GM19452 (cell line): ENCODE measurements around the gene PHETA1.
"Not testable (repeated sequence)": the region's sequence is repeated elsewhere in the genome, so short reads cannot be mapped to it uniquely, and the experiment has no call there.

Experiments
- ATAC-seq: cut with Tn5 transposase; IDR thresholded peaks from one replicate; pipeline ENCODE4 v1.9.1; 2021; ENCODE audit not compliant: unreplicated experiment

The PHETA1 gene

GRCh38 chr12:111351026-111351425 is 17.9 kb downstream of the PHETA1 start:
- no peak for ATAC-seq

DNA sequence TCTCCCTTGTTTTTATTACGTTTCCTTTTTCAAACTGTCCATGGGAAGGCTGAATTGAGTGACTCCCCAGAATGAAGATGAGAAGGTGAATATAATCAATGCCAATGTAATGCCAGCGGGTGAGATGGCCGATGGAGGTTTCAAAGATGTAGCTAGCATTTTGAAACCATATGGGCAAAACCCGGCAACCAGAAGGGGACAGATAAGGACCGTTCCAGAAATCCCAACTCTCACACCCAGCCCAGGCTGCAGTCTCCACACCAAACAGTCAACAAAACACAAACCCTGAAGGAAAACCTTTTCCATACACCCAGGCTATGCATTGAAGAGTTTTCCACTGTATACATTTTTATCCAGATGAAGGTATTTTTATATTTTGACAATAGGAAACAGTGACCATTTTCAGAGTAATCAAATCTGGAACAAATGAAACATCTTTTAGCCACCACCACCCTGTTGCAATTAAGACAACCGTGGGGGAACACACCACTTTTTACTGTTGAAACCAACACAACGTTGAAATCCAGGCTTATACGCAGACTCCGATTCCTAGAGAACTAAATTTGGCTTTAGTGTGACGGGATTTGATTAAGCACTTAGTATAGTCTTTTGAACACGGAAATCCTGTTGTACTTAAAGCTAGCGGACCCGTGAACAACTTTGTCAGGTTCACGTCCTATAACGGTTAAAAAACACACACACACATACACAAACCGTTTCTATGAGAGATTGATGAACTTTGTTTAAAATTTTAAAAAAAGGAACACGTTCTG is 19.0 kb downstream of the PHETA1 start:
- no peak for ATAC-seq

DNA sequence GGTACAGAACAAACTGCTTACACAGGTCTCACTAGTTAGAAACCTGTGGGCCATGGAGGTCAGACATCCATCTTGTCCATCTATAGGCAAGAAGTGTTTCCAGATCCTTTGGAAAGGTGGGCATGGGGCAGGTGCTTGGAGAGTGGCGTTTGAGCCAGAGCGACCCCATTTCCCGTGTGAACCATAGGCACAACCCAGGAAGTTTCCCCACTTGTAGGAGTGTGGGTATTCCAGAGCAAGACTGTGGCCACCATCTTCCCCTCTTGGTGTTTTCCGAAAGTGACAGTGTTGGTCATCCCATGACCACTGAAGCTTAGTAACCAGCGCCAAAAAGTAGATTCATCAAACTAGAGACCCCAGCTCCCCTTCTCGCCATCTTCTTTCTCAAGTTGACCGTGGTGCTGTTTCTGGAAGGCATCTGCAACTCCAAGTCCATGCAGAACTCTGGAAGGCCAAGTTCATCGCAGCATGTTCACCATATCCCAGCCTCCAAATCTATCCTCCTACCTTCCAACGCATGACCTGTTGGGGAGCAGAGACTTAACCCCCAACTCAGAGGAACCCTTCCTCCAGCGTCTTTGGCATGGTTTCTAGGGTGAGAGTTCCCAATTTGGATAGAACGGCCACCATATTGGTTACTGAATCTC is 19.7 kb downstream of the PHETA1 start:
- no peak for ATAC-seq

DNA sequence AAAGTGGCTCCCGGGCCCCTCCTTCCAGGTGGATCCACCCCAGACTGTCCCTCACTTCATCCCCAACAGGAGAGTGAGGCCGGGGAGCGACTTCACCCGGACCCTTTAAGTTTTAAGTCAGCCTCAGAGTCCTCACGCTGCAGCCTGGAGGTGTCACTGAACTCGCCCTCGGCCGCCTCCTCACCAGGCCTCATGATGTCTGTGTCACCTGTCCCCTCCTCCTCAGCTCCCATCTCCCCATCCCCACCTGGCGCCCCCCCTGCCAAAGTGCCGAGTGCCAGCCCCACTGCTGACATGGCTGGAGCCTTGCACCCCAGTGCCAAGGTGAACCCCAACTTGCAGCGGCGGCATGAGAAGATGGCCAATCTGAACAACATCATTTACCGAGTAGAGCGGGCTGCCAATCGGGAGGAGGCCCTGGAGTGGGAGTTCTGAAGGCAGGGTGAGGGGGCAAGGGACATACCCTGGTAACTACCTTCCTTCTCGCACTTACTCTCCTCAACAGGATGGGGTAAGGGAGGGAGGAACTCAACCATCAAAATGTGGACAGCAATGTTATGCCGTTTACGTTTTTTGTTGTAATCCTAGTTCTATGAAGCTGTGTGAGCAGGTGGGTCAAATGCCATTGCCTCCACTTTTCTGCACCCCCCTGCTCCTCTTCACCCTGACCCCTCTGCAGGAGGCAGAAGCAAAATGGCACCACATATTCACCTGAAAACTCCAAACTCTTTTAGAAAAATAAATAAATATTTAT is 20.8 kb downstream of the PHETA1 start:
- ATAC-seq = no peak

DNA sequence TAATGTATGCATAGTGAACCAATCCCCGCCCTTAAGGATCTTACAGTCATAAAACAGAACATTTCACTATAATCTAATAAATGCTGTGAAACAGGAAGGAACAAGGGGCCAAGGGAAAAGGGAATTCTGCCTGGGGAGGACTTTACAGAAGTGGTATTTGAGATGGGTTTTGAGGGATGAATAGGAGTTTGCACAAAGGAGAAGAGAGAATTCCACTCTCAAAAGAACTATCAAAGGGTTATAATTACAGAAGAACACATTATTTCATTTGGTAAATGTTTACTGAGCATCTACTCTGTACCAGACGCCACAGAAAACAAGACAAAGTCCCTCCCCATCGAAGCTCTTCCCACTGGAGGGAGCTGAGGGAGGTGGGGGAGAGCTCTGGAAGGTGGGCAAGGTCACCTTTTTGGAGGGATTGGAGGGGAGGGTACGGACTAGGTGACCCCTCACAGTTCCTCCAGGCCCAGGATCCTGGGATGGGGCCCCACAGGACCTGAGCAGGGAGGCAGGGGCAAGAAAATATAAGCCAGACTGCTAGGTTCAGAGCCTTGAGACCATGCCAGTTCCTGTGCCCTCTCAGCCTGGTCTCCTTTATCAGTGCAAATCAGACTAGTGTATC is 24.5 kb downstream of the PHETA1 start:
- ATAC-seq = no peak

GRCh38 chr12:111343181-111343580 is 25.7 kb downstream of the PHETA1 start:
- no peak for ATAC-seq

GRCh38 chr12:111342376-111342775 is 26.5 kb downstream of the PHETA1 start:
- no peak for ATAC-seq

DNA sequence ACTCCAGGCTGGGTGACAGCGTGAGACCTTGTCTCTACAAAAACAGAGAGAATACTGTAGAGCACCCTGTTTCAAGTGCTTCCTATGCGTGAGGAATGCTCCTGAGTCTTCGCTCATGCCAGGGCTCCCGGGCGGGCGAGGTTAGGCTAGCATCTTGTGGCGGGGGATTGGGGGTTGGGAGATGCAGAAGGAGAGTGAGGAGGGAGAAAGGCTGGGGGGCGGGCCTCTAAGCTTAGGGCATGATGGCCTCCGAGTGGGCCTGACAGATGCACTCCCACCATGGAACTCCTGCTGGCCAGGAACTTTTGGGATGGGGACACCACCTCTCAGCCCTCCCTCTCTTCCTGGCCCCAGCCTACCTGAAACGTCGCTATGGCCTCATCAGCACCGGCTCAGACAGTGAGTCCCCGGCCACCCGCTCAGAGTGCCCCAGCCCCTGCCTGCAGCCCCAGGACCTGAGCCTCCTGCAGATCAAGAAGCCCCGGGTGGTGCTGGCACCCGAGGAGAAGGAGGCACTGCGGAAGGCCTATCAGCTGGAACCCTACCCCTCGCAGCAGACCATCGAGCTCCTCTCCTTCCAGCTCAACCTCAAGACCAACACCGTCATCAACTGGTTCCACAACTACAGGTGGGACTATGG is 27.3 kb downstream of the PHETA1 start:
- no peak for ATAC-seq

GRCh38 chr12:111340680-111341079 is 28.2 kb downstream of the PHETA1 start:
- not testable (repeated sequence) for ATAC-seq

- ATAC-seq = no peak
These were observed 28.7 kb downstream of the PHETA1 start for GRCh38 chr12:111340231-111340630.

GRCh38 chr12:111339321-111339938 is 29.5 kb downstream of the PHETA1 start:
- ATAC-seq = no peak

GRCh38 chr12:111338096-111338495 is 30.8 kb downstream of the PHETA1 start:
- ATAC-seq = no peak

DNA sequence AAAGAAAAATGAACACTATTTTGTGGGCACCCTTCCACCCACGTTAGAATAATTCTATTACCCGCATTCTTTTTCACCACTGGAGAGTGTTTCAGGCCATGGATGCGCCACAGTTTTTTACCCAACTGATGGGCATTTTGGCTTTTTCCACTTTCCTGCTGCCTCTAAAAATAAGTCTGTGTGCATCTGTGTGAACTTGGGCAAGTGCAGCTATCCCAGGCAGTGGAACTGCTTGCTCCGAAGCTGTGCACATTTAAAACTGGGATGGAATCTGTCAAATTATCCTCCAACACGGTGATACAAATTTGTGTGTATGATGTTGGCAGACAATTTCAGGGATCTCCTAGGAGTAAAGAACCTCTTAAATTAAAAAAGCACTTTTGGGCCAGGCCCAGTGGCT is 31.5 kb downstream of the PHETA1 start:
- no peak for ATAC-seq

DNA sequence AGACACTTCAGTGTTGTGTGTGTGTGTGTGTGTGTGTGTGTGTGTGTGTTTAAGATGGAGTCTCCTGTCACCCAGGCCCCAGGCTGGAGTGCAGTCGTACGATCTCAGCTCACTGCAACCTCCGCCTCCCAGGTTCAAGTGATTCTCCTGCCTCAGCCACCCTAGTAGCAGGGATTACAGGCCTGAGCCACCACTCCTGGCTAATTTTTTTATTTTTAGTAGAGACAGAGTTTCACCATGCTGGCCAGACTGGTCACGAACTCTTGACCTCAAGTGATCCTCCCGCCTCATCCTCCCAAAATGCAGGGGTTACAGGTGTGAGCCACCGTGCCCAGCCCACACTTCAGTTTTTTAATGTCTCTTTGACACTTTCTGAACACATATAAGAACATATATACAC is 32.5 kb downstream of the PHETA1 start:
- ATAC-seq = not testable (repeated sequence)

DNA sequence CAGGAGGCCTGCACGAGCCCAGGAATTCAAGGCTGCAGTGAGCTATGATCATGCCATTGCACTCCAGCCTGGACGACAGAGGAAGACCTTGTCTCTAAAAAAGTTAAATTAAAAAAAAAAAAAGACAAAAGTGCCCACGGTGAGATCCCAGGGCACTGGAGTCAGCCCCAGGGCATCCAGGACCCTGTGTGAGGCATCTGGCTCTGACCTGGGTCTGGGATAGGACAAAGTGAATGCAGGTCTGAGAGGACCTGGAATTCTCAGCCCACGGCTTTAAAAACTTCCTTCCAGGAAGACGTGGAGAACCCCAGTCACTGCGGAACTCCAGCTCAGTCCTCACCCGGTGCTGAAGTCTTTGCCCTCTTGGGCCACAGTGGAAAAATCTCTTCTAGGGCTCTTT is 33.1 kb downstream of the PHETA1 start:
- ATAC-seq = no peak

- ATAC-seq = not testable (repeated sequence)
These were observed 33.6 kb downstream of the PHETA1 start for GRCh38 chr12:111335301-111335700.

GRCh38 chr12:111334393-111334915 is 34.4 kb downstream of the PHETA1 start:
- no peak for ATAC-seq

GRCh38 chr12:111330800-111331752 is 37.8 kb downstream of the PHETA1 start:
- ATAC-seq = no peak

DNA sequence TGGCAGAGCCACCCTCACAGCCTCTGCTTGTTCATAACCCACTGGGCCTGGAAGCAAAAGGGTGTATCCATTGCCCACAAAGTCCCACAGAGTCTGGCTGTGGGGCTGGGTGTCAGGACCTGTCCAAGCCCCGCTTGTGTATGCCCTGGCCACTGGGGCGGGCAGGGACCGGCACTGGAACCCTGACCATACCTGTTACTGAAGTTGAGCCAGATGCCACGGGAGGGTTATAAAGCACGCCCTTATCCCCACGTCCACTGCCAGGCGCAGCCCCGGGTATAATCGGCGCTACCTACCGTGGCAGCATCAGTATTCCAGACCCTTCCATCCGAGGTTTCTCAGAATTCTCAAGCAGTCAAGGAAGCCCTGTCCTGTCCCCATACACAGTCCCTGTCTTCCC is 40.8 kb downstream of the PHETA1 start:
- ATAC-seq = no peak
